Choroid plexus epithelial cell (primary cell): ENCODE measurements around the gene SIGLEC1.

Experiments
- DNase-seq: peaks from one replicate; pipeline ENCODE4 v3.0.0-alpha.2; 2010; ENCODE audit warnings: low read depth
- H3K4me3 ChIP-seq: 2 replicates; pipeline ENCODE4 v1.5.1; 2011; ENCODE audit warnings: low read depth, mild to moderate bottlenecking, control low read depth, low read length, moderate library complexity
- CTCF ChIP-seq: conservative IDR thresholded peaks from 2 replicates; pipeline ENCODE4 v1.5.1; 2011; ENCODE audit warnings: low read depth, mild to moderate bottlenecking, control low read depth, inconsistent platforms, low read length, moderate library complexity

The SIGLEC1 gene

GRCh38 chr20:3728876-3729275 is 16.5 kb upstream of the SIGLEC1 start:
- no peak for DNase-seq
- no peak for TF ChIP-seq CTCF
- no peak overlapping the region for H3K4me3 ChIP-seq

- no peak for DNase-seq
- no peak for TF ChIP-seq CTCF
- no peak overlapping the region for H3K4me3 ChIP-seq
Measured at GRCh38 chr20:3728354-3728753, 16.0 kb upstream of the SIGLEC1 start.

- TF ChIP-seq CTCF: peak; percentile 25
- peak; percentile 24 for DNase-seq
- no peak overlapping the region for H3K4me3 ChIP-seq
Measured at GRCh38 chr20:3727401-3728021, 15.1 kb upstream of the SIGLEC1 start.

GRCh38 chr20:3724356-3724755 is 12.0 kb upstream of the SIGLEC1 start:
- H3K4me3 ChIP-seq: no peak overlapping the region
- DNase-seq: no peak
- no peak for TF ChIP-seq CTCF

- no peak for TF ChIP-seq CTCF
Measured at GRCh38 chr20:3723284-3723683, 10.9 kb upstream of the SIGLEC1 start.

GRCh38 chr20:3721912-3722311 is 9.5 kb upstream of the SIGLEC1 start:
- no peak for DNase-seq
- TF ChIP-seq CTCF: no peak
- no peak overlapping the region for H3K4me3 ChIP-seq

More at GRCh38 chr20:3723284-3723683, 10.9 kb upstream of the SIGLEC1 start:
- H3K4me3 ChIP-seq: no peak overlapping the region
- DNase-seq: no peak

- no peak for TF ChIP-seq CTCF
- DNase-seq: no peak
- no peak overlapping the region for H3K4me3 ChIP-seq
Measured at GRCh38 chr20:3720626-3721025, 8.2 kb upstream of the SIGLEC1 start.
